HepG2 (cell line): ENCODE measurements around the gene DGUOK. TPM values are rescaled to one million over a fixed set of nuclear protein-coding genes. Genes with fewer than 3 reads are reported as not detected.

Source experiments
- ATF1 ChIP-seq: IDR thresholded peaks from 2 replicates; pipeline ENCODE4 v1.6.1; 2016; ENCODE audit warnings: mild to moderate bottlenecking, control low read depth
- BHLHE40 ChIP-seq: IDR thresholded peaks from 2 replicates; pipeline ENCODE4 v1.6.1; 2011; ENCODE audit warnings: low read length, improper control_type of control experiment
- GABPB1 ChIP-seq: IDR thresholded peaks from 2 replicates; pipeline ENCODE4 v1.6.1; 2016; ENCODE audit warnings: mild to moderate bottlenecking, missing genetic modification reagents, moderate library complexity, missing compliant biosample characterization
- KAT8 ChIP-seq: IDR thresholded peaks from 2 replicates; pipeline ENCODE4 v1.6.1; 2016; ENCODE audit warnings: missing genetic modification reagents, missing compliant biosample characterization
- MTA1 ChIP-seq: sonication (generic); formaldehyde crosslinking; IDR thresholded peaks from 2 replicates; pipeline ENCODE4 v1.4.0; 2020; ENCODE audit warnings: missing genetic modification reagents, mild to moderate bottlenecking, borderline replicate concordance
- NKX3-1 ChIP-seq: sonication (generic); formaldehyde crosslinking; IDR thresholded peaks from 2 replicates; pipeline ENCODE4 v1.5.0; 2020; ENCODE audit warnings: missing genetic modification reagents
- PHF8 ChIP-seq: sonication (generic); formaldehyde crosslinking; IDR thresholded peaks from 2 replicates; pipeline ENCODE4 v1.5.0; 2020; ENCODE audit warnings: missing genetic modification reagents
- POLR2A ChIP-seq, 2 experiments: IDR thresholded peaks; 2 replicates each; pipeline ENCODE4 v1.6.1; 2011; ENCODE audit warnings: low read depth in 2 of 2, low read length in 2 of 2, mild to moderate bottlenecking in 1 of 2, moderate library complexity in 1 of 2; ENCODE audit not compliant: insufficient read depth in 1 of 2
- RARG ChIP-seq: sonication (generic); formaldehyde crosslinking; IDR thresholded peaks from 2 replicates; pipeline ENCODE4 v1.4.0; 2020; ENCODE audit warnings: low read depth, mild to moderate bottlenecking, missing genetic modification reagents
- TP53 ChIP-seq: sonication (generic); formaldehyde crosslinking; conservative IDR thresholded peaks from 2 replicates; pipeline ENCODE4 v1.4.0; 2020; ENCODE audit warnings: missing genetic modification reagents
- ZFP37 ChIP-seq: sonication (generic); formaldehyde crosslinking; IDR thresholded peaks from 2 replicates; pipeline ENCODE4 v1.4.0; 2020; ENCODE audit warnings: missing genetic modification reagents, borderline replicate concordance
- ZNF235 ChIP-seq: sonication (generic); formaldehyde crosslinking; IDR thresholded peaks from 2 replicates; pipeline ENCODE4 v1.8.1; 2023; ENCODE audit warnings: mild to moderate bottlenecking, missing genetic modification reagents, borderline replicate concordance
- polyA plus RNA-seq, 8 experiments: library from polyadenylated mRNA; depleted of rRNA in 3 of 8; stranded (reverse) in 7 of 8; unstranded in 1 of 8; fragments of >200 nt; fragmentation: Illumina TruSeq in 4 of 8; extraction: Trizol in 4 of 8; gene quantifications; 2 replicates each; pipeline versions ENCODE4 v1.2.1 to v1.2.3, GENCODE V29; 2011 to 2016; ENCODE audit warnings: low read depth in 4 of 8, missing spikeins in 1 of 8, mixed read lengths in 1 of 8; ENCODE audit not compliant: insufficient read depth in 1 of 8
- total RNA-seq, 5 experiments: library from RNA; depleted of rRNA; stranded (reverse); fragments of >200 nt; fragmentation: Illumina TruSeq; extraction: Trizol; gene quantifications; 2 replicates each; pipeline ENCODE4 v1.2.3, GENCODE V29; 2016; ENCODE audit warnings: low read depth in 1 of 5
- TF ChIP-seq, protein P1 (sequence below): sonication (generic); formaldehyde crosslinking; IDR thresholded peaks from 2 replicates; pipeline ENCODE4 v1.5.0; 2020; ENCODE audit warnings: mild to moderate bottlenecking, missing genetic modification reagents
- TF ChIP-seq, protein P2 (sequence below): sonication (generic); formaldehyde crosslinking; IDR thresholded peaks from 2 replicates; pipeline ENCODE4 v1.4.0; 2020; ENCODE audit warnings: mild to moderate bottlenecking, missing genetic modification reagents
- TF ChIP-seq, protein P3 (sequence below): sonication (generic); formaldehyde crosslinking; IDR thresholded peaks from 2 replicates; pipeline ENCODE4 v1.5.0; 2020; ENCODE audit warnings: mild to moderate bottlenecking, missing genetic modification reagents, borderline replicate concordance
- TF ChIP-seq, protein P4 (sequence below): sonication (generic); formaldehyde crosslinking; IDR thresholded peaks from 2 replicates; pipeline ENCODE4 v1.4.0; 2020; ENCODE audit warnings: missing genetic modification reagents
- TF ChIP-seq, protein P5 (sequence below): sonication (generic); formaldehyde crosslinking; IDR thresholded peaks from 2 replicates; pipeline ENCODE4 v1.5.0; 2020; ENCODE audit warnings: mild to moderate bottlenecking, low read depth, missing genetic modification reagents, borderline replicate concordance
- TF ChIP-seq, protein P6 (sequence below): sonication (generic); formaldehyde crosslinking; IDR thresholded peaks from 2 replicates; pipeline ENCODE4 v1.5.0; 2020; ENCODE audit warnings: mild to moderate bottlenecking, missing genetic modification reagents

DGUOK gene
- total and polyA plus RNA-seq, 2 of the 13 experiments (the other 11 are each of a cell fraction or from before 2014, with no cell fraction given) = 105 to 137 TPM

DNA sequence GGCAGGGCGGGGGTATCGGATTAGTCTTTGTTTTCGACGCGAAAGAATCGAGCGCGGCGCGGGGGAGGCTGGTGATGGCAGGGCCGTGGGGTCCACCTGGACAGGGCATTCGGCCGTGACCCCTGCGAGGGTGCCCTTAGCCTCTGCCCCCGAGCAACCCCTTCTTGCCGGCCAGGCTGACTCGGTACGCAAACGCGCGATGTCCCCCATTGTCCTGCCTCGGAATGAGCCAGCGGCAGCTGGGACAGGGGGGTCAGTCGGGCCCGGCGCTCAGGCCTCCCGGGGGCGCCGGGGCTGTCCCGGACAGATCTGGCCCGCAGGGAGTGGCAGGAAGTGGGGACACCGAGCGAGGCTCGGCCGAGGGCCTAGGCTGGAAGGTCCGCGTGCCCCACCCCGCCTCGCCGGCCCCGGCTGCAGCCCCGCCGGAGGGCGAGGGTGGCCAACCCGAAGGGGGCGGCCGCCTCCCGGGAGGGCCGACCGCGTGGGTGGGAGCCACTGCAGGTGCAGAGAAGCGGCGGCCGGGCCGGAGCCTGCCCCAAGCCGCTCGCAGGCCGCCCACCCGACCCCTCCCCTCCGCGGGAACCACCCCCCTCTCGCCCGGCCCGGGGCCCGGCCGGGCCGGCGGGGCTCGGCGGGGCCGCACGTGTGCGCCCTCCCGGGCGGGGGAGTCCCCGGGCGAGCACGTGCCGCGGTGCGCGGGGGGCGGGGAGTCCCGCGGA is 57.7 kb downstream of the DGUOK start, which contains the start of gene TET3 (continued):
- TF ChIP-seq, protein P1, sequence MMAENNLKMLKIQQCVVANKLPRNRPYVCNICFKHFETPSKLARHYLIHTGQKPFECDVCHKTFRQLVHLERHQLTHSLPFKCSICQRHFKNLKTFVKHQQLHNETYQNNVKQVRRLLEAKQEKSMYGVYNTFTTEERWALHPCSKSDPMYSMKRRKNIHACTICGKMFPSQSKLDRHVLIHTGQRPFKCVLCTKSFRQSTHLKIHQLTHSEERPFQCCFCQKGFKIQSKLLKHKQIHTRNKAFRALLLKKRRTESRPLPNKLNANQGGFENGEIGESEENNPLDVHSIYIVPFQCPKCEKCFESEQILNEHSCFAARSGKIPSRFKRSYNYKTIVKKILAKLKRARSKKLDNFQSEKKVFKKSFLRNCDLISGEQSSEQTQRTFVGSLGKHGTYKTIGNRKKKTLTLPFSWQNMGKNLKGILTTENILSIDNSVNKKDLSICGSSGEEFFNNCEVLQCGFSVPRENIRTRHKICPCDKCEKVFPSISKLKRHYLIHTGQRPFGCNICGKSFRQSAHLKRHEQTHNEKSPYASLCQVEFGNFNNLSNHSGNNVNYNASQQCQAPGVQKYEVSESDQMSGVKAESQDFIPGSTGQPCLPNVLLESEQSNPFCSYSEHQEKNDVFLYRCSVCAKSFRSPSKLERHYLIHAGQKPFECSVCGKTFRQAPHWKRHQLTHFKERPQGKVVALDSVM (CRISPR knock-in tag) = peak; percentile 42; the same call in 1 of the 2 replicates
- no peak for TF ChIP-seq ATF1 (CRISPR knock-in tag)
- TF ChIP-seq PHF8 (CRISPR knock-in tag) = peak; percentile 59; the same call in 1 of the 2 replicates
- TF ChIP-seq ZNF235 (CRISPR knock-in tag) = peak; percentile 84; the same call in 1 of the 2 replicates
- peak; percentile 86 for TF ChIP-seq MTA1 (CRISPR knock-in tag)
- TF ChIP-seq, protein P2, sequence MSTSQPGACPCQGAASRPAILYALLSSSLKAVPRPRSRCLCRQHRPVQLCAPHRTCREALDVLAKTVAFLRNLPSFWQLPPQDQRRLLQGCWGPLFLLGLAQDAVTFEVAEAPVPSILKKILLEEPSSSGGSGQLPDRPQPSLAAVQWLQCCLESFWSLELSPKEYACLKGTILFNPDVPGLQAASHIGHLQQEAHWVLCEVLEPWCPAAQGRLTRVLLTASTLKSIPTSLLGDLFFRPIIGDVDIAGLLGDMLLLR (CRISPR knock-in tag) = peak; percentile 18
- peak; percentile 74; the same call in 1 of the 2 replicates for TF ChIP-seq GABPB1 (CRISPR knock-in tag)
- no peak; a peak in 3 of 4 replicates for TF ChIP-seq POLR2A (IDR thresholded peaks at IDR 0.05; ENCODE audit: insufficient read depth in 1 of 2, low read depth in 2 of 2, low read length in 2 of 2)
- TF ChIP-seq, protein P3, sequence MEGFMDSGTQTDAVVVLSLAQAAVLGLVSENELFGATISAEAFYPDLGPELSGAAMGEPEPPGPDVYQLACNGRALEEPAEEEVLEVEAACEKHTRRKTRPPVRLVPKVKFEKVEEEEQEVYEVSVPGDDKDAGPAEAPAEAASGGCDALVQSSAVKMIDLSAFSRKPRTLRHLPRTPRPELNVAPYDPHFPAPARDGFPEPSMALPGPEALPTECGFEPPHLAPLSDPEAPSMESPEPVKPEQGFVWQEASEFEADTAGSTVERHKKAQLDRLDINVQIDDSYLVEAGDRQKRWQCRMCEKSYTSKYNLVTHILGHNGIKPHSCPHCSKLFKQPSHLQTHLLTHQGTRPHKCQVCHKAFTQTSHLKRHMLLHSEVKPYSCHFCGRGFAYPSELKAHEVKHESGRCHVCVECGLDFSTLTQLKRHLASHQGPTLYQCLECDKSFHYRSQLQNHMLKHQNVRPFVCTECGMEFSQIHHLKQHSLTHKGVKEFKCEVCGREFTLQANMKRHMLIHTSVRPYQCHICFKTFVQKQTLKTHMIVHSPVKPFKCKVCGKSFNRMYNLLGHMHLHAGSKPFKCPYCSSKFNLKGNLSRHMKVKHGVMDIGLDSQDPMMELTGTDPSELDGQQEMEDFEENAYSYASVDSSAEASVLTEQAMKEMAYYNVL (CRISPR knock-in tag) = 0 out of 2 replicates have a peak, but pooled peaks have one; percentile 37
- no peak for TF ChIP-seq RARG (CRISPR knock-in tag)
- no peak for TF ChIP-seq ZFP37 (CRISPR knock-in tag)
- peak; percentile 32; the same call in 1 of the 2 replicates for TF ChIP-seq KAT8 (CRISPR knock-in tag)
- TF ChIP-seq, protein P4, sequence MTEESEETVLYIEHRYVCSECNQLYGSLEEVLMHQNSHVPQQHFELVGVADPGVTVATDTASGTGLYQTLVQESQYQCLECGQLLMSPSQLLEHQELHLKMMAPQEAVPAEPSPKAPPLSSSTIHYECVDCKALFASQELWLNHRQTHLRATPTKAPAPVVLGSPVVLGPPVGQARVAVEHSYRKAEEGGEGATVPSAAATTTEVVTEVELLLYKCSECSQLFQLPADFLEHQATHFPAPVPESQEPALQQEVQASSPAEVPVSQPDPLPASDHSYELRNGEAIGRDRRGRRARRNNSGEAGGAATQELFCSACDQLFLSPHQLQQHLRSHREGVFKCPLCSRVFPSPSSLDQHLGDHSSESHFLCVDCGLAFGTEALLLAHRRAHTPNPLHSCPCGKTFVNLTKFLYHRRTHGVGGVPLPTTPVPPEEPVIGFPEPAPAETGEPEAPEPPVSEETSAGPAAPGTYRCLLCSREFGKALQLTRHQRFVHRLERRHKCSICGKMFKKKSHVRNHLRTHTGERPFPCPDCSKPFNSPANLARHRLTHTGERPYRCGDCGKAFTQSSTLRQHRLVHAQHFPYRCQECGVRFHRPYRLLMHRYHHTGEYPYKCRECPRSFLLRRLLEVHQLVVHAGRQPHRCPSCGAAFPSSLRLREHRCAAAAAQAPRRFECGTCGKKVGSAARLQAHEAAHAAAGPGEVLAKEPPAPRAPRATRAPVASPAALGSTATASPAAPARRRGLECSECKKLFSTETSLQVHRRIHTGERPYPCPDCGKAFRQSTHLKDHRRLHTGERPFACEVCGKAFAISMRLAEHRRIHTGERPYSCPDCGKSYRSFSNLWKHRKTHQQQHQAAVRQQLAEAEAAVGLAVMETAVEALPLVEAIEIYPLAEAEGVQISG (CRISPR knock-in tag) = peak; percentile 48
- TF ChIP-seq, protein P5, sequence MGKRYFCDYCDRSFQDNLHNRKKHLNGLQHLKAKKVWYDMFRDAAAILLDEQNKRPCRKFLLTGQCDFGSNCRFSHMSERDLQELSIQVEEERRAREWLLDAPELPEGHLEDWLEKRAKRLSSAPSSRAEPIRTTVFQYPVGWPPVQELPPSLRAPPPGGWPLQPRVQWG = no peak
- TF ChIP-seq, protein P6, sequence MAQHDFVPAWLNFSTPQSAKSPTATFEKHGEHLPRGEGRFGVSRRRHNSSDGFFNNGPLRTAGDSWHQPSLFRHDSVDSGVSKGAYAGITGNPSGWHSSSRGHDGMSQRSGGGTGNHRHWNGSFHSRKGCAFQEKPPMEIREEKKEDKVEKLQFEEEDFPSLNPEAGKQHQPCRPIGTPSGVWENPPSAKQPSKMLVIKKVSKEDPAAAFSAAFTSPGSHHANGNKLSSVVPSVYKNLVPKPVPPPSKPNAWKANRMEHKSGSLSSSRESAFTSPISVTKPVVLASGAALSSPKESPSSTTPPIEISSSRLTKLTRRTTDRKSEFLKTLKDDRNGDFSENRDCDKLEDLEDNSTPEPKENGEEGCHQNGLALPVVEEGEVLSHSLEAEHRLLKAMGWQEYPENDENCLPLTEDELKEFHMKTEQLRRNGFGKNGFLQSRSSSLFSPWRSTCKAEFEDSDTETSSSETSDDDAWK (CRISPR knock-in tag) = no peak
- peak; percentile 54; the same call in 1 of the 2 replicates for TF ChIP-seq NKX3-1 (CRISPR knock-in tag)
- TF ChIP-seq TP53 (CRISPR knock-in tag) = no peak
- TF ChIP-seq BHLHE40 = peak; percentile 93
